Measurements from ENCODE around the gene BAZ2B. TPM values are rescaled to one million over a fixed set of nuclear protein-coding genes. Genes with fewer than 3 reads are reported as not detected.

The BAZ2B gene
- total RNA-seq, 1 experiment from 2014 or later, result 54.9 TPM

DNA sequence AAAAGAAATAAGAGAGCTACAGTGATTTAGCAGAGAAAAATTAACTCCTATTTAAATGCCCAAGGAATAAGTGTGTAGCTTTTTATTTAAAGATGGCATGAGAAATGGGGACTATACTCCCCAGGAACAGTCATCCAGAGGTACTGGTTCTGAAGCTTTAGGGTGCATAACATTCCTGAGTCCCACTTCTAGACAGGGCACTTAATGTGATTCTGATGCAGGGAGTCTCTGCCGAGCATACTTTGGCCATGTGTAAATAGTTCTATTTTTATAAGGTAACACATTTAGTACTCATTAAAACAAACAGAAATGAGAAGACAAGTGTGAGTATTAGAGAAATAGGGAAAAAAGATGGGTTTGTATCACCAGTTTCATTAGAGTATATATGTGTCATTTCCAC is 175.2 kb downstream of the BAZ2B start:
- no peaks in the 10 kb centered on the region for H3K23me2 ChIP-seq (ENCODE audit: insufficient read length, low read depth, low read length, poor library complexity, severe bottlenecking)
- H3K4me2 ChIP-seq (ENCODE audit: insufficient read depth, insufficient read length, low read length), result no peak overlapping the region
- no peaks in the 10 kb centered on the region for H3K9me3 ChIP-seq (ENCODE audit: control insufficient read depth, low read depth, low read length)
- H3K27ac ChIP-seq (ENCODE audit: insufficient read length, low read depth, low read length), result no peak overlapping the region
- H3K27ac Mint-ChIP-seq, result no peak overlapping the region
- H3K23ac ChIP-seq (ENCODE audit: insufficient read length, low read depth, low read length), result no peak overlapping the region
- H3K18ac ChIP-seq (ENCODE audit: insufficient read length, low read depth, low read length), result no peak overlapping the region
- H3K9me3 Mint-ChIP-seq, result no peaks in the 10 kb centered on the region
- no peaks in the 10 kb centered on the region for H4K20me1 ChIP-seq (ENCODE audit: control insufficient read depth, insufficient read depth, insufficient read length)
- H3K56ac ChIP-seq (ENCODE audit: insufficient read length, low read depth, low read length), result no peak overlapping the region
- H3T11ph ChIP-seq (ENCODE audit: low read length), result no peak overlapping the region
- H3K79me2 ChIP-seq (ENCODE audit: insufficient read depth, low read length), result no peaks in the 10 kb centered on the region
- H4K91ac ChIP-seq (ENCODE audit: insufficient read length, low read depth, low read length), result no peak overlapping the region
- no peak overlapping the region for H4K5ac ChIP-seq (ENCODE audit: insufficient read length, low read depth, low read length)
- H2BK120ac ChIP-seq (ENCODE audit: low read depth, low read length, poor library complexity, severe bottlenecking), result no peak overlapping the region
- H3K4me3 Mint-ChIP-seq, result no peak overlapping the region
- peaks cover 16 to 53% (median 46%) of the 10 kb centered on the region in 3 experiments; a peak in 6 of 7 replicates for H3K36me3 Mint-ChIP-seq (ENCODE audit: insufficient read depth in 1 of 3, low read depth in 3 of 3)
- H3K4me1 Mint-ChIP-seq, result peaks cover 5% of the 10 kb centered on the region in 2 experiments
- no peak overlapping the region for H2BK5ac ChIP-seq (ENCODE audit: insufficient read length, low read length)
- H3K14ac ChIP-seq (ENCODE audit: insufficient read depth, low read length), result no peak overlapping the region
- no peak overlapping the region for H2BK15ac ChIP-seq (ENCODE audit: low read depth, low read length)
- no peak overlapping the region for H2BK20ac ChIP-seq (ENCODE audit: low read depth, low read length, poor library complexity, severe bottlenecking)
- H2AK5ac ChIP-seq (ENCODE audit: insufficient read length, low read length), result no peak overlapping the region
- H3K27me3 Mint-ChIP-seq (ENCODE audit: low read depth), result no peaks in the 10 kb centered on the region
- H3K27me3 ChIP-seq (ENCODE audit: insufficient read depth, low read length), result no peaks in the 10 kb centered on the region
- TF ChIP-seq CTCF (conservative IDR thresholded peaks at IDR 0.05), result no peak
- no peaks in the 10 kb centered on the region for H3K79me1 ChIP-seq (ENCODE audit: insufficient read depth, low read depth, low read length, poor library complexity, severe bottlenecking)
- no peaks in the 10 kb centered on the region for H3K4me1 ChIP-seq (ENCODE audit: insufficient read depth, low read length)
- WGBS (ENCODE audit: extremely low coverage, insufficient read length, low lambda C conversion rate), result no CpG with 5 or more reads among the region's 1 CpG
- no peak overlapping the region for H3K4ac ChIP-seq (ENCODE audit: low read depth, low read length)
- no peak overlapping the region for H2BK12ac ChIP-seq (ENCODE audit: insufficient read length, low read depth, low read length)
- no peak overlapping the region for H2AFZ ChIP-seq (ENCODE audit: low read length)
- H3K9ac ChIP-seq (ENCODE audit: extremely low read depth, insufficient read length, low read length), result no peak overlapping the region
- no peak overlapping the region for H4K8ac ChIP-seq (replicated peaks; ENCODE audit: insufficient read length, low read depth, low read length)
- DNase-seq, result no peak

Measured in H9 (cell line).